Epidermal melanocyte (primary cell): ENCODE data around the gene UCP2.
"Not testable (repeated sequence)": the region's sequence is repeated elsewhere in the genome, so short reads cannot be mapped to it uniquely, and the experiment has no call there.

ENCODE experiments used
- DNase-seq: peaks from one replicate; pipeline ENCODE4 v3.0.0; 2011; ENCODE audit warnings: low spot score; ENCODE audit not compliant: insufficient read length

The UCP2 gene

DNA sequence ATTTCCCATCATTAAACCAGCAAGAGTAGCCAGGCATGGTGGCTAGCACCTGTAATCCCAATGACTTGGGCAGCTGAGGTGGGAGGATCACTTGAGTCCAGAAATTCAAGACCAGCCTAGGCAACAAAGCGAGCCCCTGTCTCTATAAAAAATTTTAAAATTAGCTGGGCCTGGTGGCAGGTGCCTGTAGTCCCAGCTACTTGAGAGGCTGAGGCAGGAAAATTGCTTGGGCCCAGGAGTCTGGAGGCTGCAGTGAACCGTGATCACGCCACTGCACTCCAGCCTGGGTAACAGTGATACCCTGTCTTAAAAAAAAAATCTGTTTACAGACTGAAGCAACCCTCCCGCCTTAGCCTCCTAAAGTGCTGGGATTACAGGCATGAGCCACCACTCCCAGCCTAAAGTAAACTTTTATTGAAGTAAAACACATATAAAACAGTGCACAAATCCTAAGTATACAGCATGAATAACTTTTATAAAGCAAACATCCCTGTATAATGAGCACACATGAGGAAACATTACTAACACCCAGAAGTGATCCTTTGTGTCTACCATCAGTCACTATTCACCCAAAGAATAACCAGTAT lies 13.6 kb upstream of the UCP2 start:
- no peak for DNase-seq

DNA sequence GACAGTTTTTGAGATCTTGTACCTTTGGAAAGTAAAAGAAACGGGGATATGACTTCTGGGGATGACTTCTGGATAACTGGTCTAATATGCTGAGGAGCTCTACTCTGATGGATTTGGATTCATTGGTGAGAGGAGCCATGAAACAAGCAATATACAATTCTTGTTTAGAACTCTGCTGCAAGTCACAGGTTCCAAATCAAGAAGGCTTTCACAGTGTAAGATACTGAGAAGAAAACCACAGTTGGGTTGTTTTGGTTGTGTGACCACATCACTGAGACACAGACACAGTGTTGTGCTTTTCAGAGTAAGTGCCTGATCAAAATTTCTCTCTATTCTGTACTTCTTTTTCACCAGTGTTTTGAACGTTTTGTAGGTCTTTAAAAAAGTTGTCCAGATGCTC lies 13.1 kb upstream of the UCP2 start:
- no peak for DNase-seq

DNA sequence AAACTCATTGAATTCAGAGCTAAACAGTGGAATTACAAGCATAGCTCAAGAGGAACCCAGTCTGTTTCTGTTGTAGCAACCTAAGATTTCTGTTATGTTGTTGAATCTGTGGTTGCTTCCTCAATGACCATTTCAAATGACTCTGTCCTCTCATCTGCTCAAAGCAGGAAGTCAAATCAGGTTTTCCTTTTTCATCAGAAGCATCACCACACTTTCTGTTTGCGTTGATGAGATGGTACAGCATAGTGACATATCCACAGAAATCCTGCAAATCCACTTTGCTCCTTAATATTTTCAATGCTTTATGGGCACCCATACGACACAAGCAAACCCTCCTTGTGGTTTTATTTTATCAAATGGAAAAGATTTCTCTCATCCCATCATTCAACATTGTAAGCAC lies 12.6 kb upstream of the UCP2 start:
- no peak for DNase-seq

DNA sequence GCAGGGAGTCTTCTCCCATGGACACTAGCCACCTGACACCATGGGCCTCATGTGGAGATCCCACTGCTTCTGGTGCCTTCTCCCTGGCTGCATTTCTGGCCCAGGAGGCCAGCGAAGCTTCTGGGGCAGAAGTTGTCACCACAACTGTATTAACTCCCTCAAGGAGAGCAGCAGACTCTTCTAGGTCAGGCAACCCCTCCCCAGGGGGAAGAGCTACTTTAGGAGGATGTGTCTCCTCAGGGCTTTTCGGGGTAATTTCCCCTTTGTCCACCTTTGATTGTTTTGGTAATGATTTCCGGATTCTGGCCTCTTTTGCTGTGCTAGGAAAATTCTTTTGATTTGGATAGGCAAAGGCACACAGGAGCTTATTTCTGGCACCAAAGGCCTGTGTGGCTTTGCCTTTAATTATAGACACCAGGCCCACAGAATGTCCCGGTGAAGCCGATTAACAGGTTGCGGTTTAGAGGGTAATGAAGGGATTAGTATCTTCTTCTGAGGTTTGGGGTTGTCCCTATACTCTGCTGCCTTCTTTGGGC lies 8.9 kb upstream of the UCP2 start:
- DNase-seq: no peak

DNA sequence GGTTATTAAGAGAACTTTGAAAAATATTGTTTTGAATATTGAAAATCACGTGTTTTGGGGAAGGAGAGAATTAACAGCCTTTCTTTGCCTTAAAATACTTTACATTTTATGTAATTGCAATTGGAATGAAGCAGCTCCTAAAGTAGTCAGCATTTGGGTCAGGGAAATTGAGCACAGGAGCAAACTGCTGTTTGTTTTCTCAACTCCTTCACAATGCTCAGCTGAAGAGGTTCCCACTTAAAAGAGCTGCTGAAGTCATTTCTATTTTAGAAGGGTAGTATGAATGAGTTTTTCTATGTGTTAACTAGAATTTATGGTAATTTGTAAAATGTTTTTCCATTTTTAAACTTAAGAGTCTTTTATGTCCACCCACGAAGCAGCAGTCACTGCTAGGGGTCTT lies 8.1 kb upstream of the UCP2 start:
- DNase-seq: no peak

DNA sequence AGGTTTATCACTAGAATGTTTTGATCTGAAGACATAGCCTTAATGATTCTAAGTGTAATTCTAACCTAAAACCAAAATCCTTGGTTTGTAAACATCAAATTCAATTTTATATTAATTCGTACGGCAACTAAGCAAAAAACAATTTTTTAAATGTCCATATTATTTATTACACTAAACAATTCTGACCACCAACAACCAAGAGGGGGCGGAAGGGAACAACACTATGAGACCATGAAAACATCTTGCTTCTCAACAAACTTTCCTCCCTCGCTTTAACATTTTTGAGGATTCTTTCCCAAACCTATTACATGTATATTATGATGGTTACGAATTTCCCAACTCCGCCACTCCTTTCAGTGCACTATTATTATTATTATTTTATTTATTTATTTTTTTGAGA lies 6.5 kb upstream of the UCP2 start:
- DNase-seq: no peak

DNA sequence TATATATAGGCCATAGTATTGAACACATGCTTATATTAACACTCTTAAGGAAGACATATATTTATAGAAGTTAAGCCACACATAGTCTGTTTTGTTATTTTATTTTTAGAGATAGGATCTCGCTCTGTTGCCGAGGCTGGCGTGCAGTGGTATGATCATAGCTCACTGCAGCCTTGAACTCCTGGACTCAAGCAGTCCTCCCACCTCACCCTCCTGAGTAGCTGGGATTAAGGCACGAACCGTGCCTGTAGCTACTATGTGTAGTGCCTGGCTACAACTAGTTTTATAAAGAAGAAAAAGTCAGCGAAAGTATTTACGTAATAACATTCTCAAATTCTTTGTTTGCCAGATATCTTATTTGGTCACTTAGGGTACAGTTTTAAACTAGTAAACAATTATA lies 5.6 kb upstream of the UCP2 start:
- no peak for DNase-seq

DNA sequence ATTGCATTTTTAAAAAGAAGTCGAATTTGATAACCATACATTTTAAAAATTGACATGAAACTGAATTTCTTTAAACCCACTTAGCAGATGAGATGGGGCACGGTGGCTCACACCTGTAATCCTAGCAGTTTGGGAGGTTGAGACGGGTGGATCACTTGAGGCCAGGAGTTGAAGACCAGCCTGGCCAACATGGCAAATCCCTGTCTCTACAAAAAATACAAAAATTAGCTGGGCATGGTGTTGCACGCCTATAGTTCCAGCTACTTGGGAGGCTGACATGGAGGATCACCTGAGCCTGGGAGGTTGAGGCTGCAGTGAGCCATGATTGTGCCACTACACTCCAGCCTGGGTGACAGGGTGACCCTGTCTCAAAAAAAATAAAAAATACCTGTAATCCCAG lies 3.0 kb upstream of the UCP2 start:
- not testable (repeated sequence) for DNase-seq

DNA sequence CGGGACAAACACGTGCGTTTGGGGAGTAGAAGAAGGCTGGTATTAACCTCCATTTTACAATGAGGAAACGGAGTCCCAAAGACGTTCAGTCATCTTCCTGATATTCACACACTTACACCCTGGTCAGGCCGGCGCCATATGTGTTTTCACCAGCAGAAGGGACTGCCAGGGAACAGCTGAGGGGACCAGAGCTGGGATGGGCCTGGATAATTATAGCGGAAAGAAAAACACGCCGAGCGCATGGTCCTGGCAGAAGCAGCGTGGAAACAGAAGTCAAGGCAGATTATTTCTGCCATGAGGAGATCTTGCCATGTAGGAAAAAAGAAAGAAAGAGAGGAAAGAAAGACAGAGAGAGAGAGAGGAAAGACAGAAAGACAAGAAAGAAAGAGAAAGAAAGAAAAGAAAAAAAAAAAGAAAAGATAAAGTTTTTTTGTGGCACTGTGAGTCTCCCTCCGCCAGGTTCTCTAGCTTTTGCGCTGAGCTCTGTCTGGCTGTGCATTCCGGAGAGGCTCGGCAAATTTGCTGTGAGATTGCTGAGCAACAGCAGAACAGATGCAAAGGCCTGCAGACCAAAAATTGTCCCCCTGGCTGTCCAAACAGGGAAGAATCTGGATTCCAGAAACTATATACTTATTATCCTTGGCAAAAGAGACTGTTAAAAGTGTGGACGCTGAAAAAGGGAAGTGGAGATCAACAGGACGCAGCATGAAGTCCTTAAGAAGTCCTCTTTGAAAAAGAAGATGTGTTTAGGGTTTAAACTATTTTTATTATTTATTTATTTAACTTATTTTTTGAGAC lies 1.3 kb upstream of the UCP2 start:
- no peak for DNase-seq

DNA sequence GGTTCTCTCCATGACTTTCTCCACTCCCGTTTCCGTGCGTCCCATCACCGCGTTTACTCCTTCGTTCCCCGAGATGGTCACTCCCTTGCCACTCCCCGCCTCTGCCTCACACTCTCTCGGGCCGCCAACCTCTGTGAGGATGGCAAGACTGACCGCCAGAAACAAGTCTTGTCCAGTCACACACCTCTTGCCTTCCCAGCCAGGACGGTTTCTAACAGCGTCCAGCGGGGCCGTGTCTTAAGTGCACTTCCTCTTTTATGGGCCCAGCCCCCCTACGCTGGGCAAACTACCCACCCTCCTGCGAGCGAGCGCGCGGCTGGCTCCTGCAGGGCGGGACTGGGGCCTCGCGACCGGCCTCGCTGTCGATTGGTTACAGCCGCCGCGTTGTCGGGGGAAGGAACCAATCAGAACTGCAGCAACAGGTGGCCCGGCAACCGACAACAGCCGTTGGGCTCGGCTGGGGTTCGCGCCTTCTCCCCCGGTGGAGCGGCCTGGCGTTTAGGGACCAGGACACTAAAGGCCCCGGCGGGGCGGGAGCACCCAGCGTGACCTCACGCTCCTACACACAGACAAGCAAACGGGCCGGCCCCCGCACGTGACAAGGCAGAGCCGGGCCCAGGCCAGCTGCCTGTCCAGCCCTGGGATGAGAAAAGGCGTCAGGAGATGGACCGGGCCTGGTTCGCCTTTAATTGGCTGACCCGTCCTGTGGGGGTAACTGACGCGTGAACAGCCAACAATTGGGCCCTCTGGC lies 522 bp upstream of the UCP2 start:
- DNase-seq: peak; percentile 94

DNA sequence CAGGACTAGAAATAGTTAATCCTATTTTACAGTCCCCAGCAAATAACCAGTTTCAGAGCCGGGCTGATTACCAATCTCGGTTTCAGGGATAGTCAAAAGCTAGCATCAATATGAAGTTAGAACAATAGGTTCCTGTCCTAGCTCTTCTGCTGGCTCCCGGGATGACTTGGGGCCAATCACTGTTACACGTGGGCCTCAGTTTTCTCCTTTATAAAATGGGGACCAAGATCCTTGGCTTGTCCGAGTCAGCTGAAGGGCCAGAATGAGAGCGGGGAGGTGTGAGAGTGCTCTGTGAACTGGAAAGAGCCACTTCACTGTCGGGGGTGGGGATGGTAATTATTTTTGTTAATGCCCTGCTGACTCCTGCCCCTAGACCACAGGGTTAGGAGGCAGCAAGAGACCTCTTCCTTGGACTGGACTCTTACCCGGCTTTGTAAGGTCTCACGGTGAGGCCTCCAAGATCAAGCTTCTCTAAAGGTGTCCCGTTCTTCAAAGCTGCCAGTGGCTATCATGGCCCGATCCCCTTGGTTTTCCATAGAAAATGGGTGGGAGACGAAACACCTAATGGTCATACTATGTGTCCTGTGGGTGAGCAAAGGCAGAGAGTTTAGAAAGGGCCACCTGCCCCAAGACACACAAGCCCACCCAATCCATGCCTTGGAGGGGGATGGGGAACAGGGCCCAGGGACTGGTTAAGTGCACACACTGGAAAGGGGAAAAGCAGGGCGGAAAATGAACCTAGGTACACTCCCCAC lies 1.4 kb downstream of the UCP2 start:
- no peak for DNase-seq

DNA sequence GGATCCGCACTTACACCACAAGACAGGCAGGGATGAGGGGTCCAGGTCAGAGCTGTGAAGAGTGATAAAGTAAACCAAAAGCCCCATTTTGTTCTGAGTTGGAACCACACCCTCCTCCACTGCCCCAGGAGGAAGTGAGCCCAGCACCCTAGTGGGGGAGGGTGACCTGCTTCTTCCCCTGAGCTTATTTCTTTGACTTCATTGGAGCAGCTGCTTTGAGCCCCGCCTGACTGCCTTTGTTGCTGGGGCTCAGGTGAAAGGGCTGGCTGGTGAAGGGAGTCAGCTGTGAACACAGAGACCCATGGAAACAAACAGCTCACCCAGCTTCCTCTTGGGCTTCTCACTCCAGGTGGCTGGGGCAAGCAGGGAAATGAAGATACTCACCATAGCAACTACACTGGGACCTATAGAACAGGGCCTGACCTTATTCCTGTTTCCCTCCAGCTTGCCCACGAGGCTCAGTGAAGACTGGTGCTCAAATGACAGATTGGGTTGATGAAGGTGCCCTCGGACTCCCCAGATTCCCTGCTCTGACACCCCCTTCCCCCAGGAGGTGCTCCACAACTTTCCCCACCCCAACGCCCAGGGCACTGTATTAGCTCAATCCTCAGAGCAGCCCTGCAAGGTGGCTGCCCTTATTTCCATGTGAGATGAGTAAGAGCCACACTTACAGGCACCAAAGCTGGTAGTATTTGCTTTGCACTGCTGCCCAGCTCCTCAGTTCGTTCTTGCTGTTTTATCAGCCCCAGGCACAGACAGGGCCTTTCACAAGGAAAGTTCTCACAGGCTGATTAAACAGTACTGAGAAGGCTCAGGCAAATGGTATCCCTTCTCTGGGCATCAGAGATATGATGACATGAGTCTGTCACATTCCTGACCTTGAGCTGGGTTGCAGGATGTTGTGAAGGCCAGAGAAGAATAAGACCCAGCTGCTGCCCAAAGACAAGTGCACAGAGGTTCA lies 2.4 kb downstream of the UCP2 start:
- DNase-seq: no peak

DNA sequence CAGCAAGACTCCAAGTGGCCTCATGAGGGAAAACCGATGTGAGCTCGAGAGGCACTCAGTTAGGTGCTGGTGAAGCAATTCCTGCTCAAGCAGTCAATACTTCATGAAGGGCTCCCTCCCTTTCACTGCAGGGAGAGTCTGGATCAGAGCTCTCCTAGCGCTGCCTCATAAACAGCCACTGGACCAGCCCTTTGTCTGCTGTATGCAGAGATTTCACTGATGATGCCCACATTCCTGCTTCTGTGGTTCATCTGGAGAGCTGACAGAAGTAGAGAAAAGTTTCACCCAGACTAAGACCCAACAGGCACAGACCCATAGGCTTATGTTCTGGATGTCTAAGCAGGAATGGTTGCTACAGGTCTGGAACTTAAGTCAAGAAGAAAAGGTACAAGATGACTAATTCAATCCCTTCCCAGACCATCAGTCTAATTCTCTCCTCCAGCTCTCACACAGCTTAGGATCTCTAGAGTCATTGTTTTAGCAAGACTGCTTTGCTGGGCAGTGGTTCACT lies 4.0 kb downstream of the UCP2 start:
- DNase-seq: no peak

DNA sequence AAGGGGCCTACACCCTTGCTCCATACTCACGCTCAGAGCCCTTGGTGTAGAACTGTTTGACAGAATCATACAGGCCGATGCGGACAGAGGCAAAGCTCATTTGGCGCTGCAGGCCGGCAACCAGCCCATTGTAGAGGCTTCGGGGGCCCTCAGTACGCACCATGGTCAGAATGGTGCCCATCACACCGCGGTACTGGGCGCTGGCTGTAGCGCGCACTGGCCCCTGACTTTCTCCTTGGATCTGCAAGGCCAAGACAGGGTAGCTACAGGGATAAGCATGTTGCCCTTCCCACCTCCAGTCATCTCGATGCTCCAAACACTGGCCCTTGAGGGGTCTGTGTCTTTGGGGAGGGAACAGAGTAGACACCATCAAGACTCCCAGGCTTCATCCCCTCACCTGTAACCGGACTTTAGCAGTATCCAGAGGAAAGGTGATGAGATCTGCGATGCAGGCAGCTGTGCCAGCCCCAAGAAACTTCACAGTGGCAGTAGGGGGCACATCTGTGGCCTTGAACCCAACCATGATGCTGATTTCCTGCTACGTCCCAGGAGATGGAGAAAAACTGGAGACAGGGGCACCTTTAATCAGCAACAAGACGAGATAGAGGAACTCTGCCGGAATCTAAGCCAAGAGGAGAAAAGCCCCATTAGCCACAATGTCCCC lies 4.7 kb downstream of the UCP2 start:
- no peak for DNase-seq

DNA sequence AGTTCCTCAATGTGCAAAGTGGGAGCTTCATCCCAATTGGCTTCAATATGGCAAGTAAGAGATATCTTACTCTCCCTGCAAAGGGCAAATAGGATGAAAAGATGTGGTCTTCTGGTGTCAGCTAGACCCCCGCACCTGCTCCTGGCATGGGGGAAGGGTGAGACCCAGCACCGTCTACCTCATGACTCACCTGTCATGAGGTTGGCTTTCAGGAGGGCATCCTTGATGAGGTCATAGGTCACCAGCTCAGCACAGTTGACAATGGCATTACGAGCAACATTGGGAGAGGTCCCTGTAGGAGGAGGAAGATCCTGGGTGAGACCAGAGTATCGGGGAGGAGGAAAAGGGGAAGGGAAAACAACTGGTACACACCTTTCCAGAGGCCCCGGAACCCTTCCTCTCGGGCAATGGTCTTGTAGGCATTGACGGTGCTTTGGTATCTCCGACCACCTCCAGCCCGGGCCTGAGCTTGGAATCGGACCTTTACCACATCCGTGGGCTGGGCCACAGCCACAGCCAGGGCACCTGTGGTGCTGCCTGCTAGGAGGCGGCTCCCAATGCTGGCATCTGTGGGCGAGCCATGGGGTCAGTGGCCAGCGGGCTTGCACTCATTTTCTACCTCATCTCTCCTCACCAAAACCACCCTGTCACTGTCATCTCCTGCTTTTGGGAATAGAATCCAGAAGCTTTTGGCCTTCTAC lies 6.0 kb downstream of the UCP2 start:
- DNase-seq: no peak

DNA sequence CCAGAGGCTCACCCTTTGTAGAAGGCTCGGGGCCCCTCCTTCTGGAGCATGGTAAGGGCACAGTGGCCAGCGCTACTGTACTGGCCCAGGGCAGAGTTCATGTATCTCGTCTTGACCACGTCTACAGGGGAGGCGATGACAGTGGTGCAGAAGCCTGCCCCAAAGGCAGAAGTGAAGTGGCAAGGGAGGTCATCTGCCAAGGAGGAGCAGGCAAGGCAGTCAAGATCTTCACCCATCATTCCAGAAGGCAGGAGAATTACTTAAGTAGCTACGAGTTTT lies 7.2 kb downstream of the UCP2 start:
- no peak for DNase-seq

DNA sequence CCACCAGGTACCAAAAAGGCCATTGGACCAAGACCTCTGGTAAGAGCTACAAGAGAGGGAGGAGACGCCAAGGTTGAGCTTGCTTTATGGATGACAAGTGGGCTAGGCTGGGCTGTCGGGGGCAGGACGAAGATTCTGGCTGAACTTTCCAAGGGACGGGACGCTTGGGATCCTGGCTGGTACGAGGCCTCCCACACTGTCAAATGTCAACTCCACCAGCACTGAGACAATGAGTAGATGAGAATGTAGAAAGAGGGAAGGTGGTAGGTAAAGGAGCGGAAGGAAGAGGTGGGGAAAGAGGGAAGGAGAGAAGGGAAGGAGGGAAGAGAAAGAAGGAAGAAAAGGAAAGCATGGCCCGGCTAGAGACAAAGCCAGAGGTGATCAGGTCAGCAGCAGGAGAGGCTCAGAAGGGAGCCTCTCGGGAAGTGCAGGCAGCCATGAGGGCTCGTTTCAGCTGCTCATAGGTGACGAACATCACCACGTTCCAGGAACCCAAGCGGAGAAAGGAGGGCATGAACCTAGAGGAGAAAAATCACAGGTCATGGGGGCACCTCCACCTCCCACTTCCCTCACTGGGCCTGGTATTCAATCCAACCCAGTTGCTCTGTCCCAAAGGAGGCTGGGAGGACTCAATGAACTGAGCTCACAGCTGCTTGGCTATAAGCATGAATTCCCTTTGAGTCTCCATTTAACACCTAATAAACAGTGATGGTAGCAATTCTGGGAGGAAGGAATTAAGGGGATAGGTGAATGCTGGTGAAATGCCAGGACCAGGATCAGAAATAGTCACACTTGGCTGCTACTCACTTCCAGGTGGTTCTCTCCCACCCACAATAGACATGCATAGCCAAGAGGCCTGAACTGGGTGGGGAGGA lies 7.8 kb downstream of the UCP2 start:
- DNase-seq: no peak
